ENCODE measurements around the gene S100A14.

DNA sequence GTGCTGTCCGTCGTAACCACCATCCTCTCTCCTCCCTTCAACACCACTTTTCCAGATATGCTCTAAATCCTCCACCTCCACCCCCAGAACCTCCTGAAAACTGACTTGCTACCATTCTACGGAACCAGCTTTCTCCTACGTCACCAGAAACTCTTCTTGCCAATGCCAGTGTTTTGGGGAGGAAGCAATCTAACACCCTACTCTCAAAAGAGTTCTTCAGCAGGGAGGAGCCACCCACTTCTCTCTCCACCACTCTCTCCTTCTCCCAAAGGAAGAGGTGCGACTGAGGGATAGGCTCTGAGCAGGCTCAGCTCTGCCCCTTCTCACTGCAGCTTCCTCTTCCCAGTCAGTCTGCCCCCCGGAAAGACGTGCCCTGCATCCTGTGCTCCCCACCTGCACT lies 44.4 kb downstream of the S100A14 start:
- TF ChIP-seq, protein P1, sequence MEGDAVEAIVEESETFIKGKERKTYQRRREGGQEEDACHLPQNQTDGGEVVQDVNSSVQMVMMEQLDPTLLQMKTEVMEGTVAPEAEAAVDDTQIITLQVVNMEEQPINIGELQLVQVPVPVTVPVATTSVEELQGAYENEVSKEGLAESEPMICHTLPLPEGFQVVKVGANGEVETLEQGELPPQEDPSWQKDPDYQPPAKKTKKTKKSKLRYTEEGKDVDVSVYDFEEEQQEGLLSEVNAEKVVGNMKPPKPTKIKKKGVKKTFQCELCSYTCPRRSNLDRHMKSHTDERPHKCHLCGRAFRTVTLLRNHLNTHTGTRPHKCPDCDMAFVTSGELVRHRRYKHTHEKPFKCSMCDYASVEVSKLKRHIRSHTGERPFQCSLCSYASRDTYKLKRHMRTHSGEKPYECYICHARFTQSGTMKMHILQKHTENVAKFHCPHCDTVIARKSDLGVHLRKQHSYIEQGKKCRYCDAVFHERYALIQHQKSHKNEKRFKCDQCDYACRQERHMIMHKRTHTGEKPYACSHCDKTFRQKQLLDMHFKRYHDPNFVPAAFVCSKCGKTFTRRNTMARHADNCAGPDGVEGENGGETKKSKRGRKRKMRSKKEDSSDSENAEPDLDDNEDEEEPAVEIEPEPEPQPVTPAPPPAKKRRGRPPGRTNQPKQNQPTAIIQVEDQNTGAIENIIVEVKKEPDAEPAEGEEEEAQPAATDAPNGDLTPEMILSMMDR (IDR thresholded peaks at IDR 0.05), result no peak
- TF ChIP-seq POLR2AphosphoS5 (IDR thresholded peaks at IDR 0.05; ENCODE audit: low read depth, low read length) (no peak), TCF7L2 (IDR thresholded peaks at IDR 0.05; ENCODE audit: low read depth, low read length) (no peak), SIN3A (IDR thresholded peaks at IDR 0.05; ENCODE audit: borderline replicate concordance, insufficient read depth, low read depth, low read length) (no peak)
- TF ChIP-seq, protein P2, sequence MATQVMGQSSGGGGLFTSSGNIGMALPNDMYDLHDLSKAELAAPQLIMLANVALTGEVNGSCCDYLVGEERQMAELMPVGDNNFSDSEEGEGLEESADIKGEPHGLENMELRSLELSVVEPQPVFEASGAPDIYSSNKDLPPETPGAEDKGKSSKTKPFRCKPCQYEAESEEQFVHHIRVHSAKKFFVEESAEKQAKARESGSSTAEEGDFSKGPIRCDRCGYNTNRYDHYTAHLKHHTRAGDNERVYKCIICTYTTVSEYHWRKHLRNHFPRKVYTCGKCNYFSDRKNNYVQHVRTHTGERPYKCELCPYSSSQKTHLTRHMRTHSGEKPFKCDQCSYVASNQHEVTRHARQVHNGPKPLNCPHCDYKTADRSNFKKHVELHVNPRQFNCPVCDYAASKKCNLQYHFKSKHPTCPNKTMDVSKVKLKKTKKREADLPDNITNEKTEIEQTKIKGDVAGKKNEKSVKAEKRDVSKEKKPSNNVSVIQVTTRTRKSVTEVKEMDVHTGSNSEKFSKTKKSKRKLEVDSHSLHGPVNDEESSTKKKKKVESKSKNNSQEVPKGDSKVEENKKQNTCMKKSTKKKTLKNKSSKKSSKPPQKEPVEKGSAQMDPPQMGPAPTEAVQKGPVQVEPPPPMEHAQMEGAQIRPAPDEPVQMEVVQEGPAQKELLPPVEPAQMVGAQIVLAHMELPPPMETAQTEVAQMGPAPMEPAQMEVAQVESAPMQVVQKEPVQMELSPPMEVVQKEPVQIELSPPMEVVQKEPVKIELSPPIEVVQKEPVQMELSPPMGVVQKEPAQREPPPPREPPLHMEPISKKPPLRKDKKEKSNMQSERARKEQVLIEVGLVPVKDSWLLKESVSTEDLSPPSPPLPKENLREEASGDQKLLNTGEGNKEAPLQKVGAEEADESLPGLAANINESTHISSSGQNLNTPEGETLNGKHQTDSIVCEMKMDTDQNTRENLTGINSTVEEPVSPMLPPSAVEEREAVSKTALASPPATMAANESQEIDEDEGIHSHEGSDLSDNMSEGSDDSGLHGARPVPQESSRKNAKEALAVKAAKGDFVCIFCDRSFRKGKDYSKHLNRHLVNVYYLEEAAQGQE (IDR thresholded peaks at IDR 0.05; ENCODE audit: insufficient read depth in 1 of 2, low read depth in 2 of 2, low read length in 1 of 2), result no peak

All from Panc1 (cell line).